ENCODE data around the gene TPRA1. TPM values are rescaled to one million over a fixed set of nuclear protein-coding genes. Genes with fewer than 3 reads are reported as not detected.

Gene TPRA1
- total RNA-seq, 1 experiment from 2014 or later: 58.5 TPM

- ChIA-PET CTCF (interaction anchor here (0.6 kb wide), 1 partner anchor 217 kb away, joined by 3 read pairs; no protein-coding TSS in a partner anchor), POLR2A (ENCODE audit: unreplicated experiment) (interaction anchor here (0.6 kb wide), 4 partner anchors 17 to 453 kb away, joined by 3 to 11 read pairs (median 5); no protein-coding TSS in a partner anchor)
- peaks cover 37% of the 10 kb centered on the region for H3K79me2 ChIP-seq (ENCODE audit: low read depth)
- peak overlapping the region; percentile 84 for H2AFZ ChIP-seq
- DNase-seq: no peak
- 0 out of 2 replicates have a peak, but pooled peaks cover 8% of the 10 kb centered on the region for H3F3A ChIP-seq (ENCODE audit: insufficient read depth, low read depth)
- TF ChIP-seq CTCF (conservative IDR thresholded peaks at IDR 0.05) (no peak), EZH2 (IDR thresholded peaks at IDR 0.05; ENCODE audit: low read depth) (no peak)
- intact Hi-C loops (cut with micrococcal nuclease; ENCODE audit: unreplicated experiment): loop anchor here (10.0 kb wide), 1 partner anchor 886 kb away; no protein-coding TSS in a partner anchor
- no peaks in the 10 kb centered on the region for H3K9me3 ChIP-seq (ENCODE audit: insufficient read depth, low read depth)
- peak overlapping the region; percentile 70 for H3K4me3 ChIP-seq
- peaks cover 20% of the 10 kb centered on the region; the same call in 1 of the 2 replicates for H3K4me1 ChIP-seq (replicated peaks; ENCODE audit: insufficient read depth)
- H3K36me3 ChIP-seq (ENCODE audit: low read depth): peaks cover 12% of the 10 kb centered on the region
- H3K4me2 ChIP-seq: peak overlapping the region; percentile 82
- H3K9me2 ChIP-seq (ENCODE audit: insufficient read depth): no peaks in the 10 kb centered on the region
- peak overlapping the region; percentile 28 for H3K27ac ChIP-seq
- no peaks in the 10 kb centered on the region for H3K27me3 ChIP-seq (ENCODE audit: insufficient read depth, low read depth)
- H4K20me1 ChIP-seq (ENCODE audit: insufficient read depth): no peaks in the 10 kb centered on the region
- BruUV-seq (replicated peaks): TSS peak; percentile 32
Observed at GRCh38 chr3:127598841-127599570, 8.5 kb upstream of the TPRA1 start.

GRCh38 chr3:127597020-127597771 lies 6.7 kb upstream of the TPRA1 start:
- no peaks in the 10 kb centered on the region for H3K9me2 ChIP-seq (ENCODE audit: insufficient read depth)
- DNase-seq: no peak
- TF ChIP-seq EZH2 (IDR thresholded peaks at IDR 0.05; ENCODE audit: low read depth) (no peak), CTCF (conservative IDR thresholded peaks at IDR 0.05) (no peak)
- no peak overlapping the region; the same call in 1 of the 2 replicates for H2AFZ ChIP-seq
- H3K4me3 ChIP-seq: peak overlapping the region; percentile 70; the same call in 1 of the 2 replicates
- BruUV-seq (replicated peaks): no TSS peak
- no peaks in the 10 kb centered on the region for H3K27me3 ChIP-seq (ENCODE audit: insufficient read depth, low read depth)
- no peaks in the 10 kb centered on the region for H4K20me1 ChIP-seq (ENCODE audit: insufficient read depth)
- peaks cover 14% of the 10 kb centered on the region for H3F3A ChIP-seq (ENCODE audit: insufficient read depth, low read depth)
- peaks cover 35% of the 10 kb centered on the region for H3K79me2 ChIP-seq (ENCODE audit: low read depth)
- no peak overlapping the region for H3K27ac ChIP-seq
- H3K9me3 ChIP-seq (ENCODE audit: insufficient read depth, low read depth): no peaks in the 10 kb centered on the region
- POLR2A ChIA-PET (ENCODE audit: unreplicated experiment): interaction anchor here (0.6 to 0.8 kb wide), 2 partner anchors 523 to 1121 kb away, joined by 3 to 5 read pairs; no protein-coding TSS in a partner anchor
- CTCF ChIA-PET: interaction anchor here (0.6 to 0.9 kb wide), 2 partner anchors 58 to 100 kb away, joined by 3 read pairs; no protein-coding TSS in a partner anchor
- H3K4me2 ChIP-seq: peak overlapping the region; percentile 82
- H3K4me1 ChIP-seq (replicated peaks; ENCODE audit: insufficient read depth): peaks cover 20% of the 10 kb centered on the region; the same call in 1 of the 2 replicates
- H3K36me3 ChIP-seq (ENCODE audit: low read depth): peaks cover 12% of the 10 kb centered on the region
- intact Hi-C loops (cut with micrococcal nuclease; ENCODE audit: unreplicated experiment): loop anchor here (10.0 kb wide), 1 partner anchor 888 kb away; no protein-coding TSS in a partner anchor

- Histone ChIP-seq H3K9me2 (ENCODE audit: insufficient read depth) (no peaks in the 10 kb centered on the region), H3K4me1 (replicated peaks; ENCODE audit: insufficient read depth) (peaks cover 30% of the 10 kb centered on the region), H3F3A (ENCODE audit: insufficient read depth, low read depth) (peaks cover 26% of the 10 kb centered on the region), H4K20me1 (ENCODE audit: insufficient read depth) (no peaks in the 10 kb centered on the region), H3K9me3 (ENCODE audit: insufficient read depth, low read depth) (no peaks in the 10 kb centered on the region), H2AFZ (no peak overlapping the region), H3K4me3 (no peak overlapping the region), H3K36me3 (ENCODE audit: low read depth) (peaks cover 1% of the 10 kb centered on the region), H3K79me2 (ENCODE audit: low read depth) (peaks cover 20% of the 10 kb centered on the region), H3K27me3 (ENCODE audit: insufficient read depth, low read depth) (no peaks in the 10 kb centered on the region), H3K27ac (no peak overlapping the region), H3K4me2 (no peak overlapping the region)
- POLR2A ChIA-PET (ENCODE audit: unreplicated experiment): no interaction called here
- no peak for DNase-seq
- no TSS peak for BruUV-seq (replicated peaks)
- no peak for TF ChIP-seq EZH2 (IDR thresholded peaks at IDR 0.05; ENCODE audit: low read depth)
- no peak for TF ChIP-seq CTCF (conservative IDR thresholded peaks at IDR 0.05)
- CTCF ChIA-PET: no interaction called here
- intact Hi-C loops (cut with micrococcal nuclease; ENCODE audit: unreplicated experiment): loop anchor here (10.0 kb wide), 1 partner anchor 889 kb away; no protein-coding TSS in a partner anchor
Observed at GRCh38 chr3:127595303-127595702, 4.8 kb upstream of the TPRA1 start.

Data from PC-9 (cell line).